HG03095 (cell line): ENCODE measurements around the gene PDGFRA.
"Not testable (repeated sequence)": the region's sequence is repeated elsewhere in the genome, so short reads cannot be mapped to it uniquely, and the experiment has no call there.

Source experiments
- ATAC-seq: cut with Tn5 transposase; IDR thresholded peaks from one replicate; pipeline ENCODE4 v1.9.1; 2021; ENCODE audit warnings: moderate library complexity; ENCODE audit not compliant: unreplicated experiment

PDGFRA gene

DNA sequence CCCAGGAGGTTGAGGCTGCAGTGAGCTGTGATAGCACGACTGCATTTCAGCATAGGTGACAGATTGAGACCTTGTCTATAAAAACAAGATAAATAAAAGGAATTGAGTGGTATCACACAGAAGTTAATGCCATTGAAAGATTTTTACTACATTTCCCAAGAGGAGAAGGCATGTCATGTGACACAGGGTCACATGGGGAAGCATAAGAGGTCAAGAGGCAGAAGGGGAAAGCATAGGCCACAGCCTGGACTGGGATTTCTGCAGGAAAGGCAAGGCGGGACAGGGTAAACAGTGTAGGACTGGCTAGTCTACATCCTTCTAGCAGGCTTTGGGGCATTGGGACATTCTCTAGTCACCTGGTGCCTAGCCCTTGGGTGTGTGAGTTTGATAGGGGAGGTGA lies 88.6 kb downstream of the PDGFRA start:
- no peak for ATAC-seq

DNA sequence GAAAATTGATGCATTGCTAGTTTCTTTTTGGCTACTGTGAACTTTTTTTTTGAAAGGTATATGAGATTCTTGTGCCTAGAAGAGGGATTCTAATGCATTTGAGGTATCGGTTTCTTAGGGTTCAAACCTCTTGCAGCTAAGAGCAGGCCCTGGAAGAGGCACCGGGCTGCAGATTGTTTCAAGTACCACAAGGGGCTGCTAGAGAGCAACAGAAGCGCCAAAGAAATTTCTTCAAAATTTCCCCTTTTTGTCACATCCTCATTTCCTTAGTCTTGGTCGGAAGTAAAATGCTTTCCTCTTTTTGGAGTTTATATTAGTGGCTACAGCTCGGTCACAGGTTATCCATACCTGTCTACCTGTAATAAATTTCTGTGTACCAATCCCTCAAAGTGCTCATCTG lies 89.8 kb downstream of the PDGFRA start:
- ATAC-seq = no peak

DNA sequence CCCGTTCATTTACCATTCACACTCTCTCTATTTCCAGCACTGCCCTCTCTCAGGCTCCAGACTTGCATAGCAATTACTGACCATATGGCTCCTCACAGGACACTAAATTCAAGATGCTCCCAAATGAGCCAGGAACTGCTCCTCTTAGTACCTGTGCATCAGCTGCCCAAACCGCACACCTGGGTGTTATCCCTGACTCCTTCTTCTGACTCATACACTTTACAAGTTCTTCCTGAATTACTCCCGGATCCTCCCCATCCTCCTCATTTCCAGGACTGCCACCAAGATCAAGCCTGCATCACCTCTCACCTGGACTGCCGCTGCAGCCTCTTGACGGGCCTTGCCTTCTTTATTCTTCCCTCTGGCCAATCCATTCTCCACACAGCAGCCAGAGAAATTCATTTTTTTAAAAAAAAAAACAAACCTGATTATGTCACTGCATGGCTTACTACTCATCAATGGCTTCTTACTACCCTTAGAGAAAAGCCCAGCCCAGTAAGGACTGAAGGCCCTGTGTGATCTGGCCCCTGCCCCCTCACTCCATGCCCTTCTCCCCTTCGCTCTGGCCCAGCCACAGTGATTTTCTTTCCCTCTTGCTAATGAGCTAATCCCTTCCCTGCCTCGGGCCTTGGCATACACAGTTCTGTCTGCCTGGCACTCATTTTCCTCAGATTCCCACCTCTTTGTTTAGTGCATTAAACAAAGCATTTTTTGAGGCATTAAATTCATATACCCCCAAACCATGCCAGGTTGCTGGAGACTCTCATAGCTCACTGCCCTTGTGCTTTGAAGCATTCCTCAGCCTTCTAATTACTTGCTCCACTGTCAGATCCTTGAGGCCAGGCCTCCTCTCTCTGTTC lies 92.0 kb downstream of the PDGFRA start:
- ATAC-seq = no peak

- peak; percentile 71 for ATAC-seq
Observed at GRCh38 chr4:54322818-54323417, 93.8 kb downstream of the PDGFRA start.

DNA sequence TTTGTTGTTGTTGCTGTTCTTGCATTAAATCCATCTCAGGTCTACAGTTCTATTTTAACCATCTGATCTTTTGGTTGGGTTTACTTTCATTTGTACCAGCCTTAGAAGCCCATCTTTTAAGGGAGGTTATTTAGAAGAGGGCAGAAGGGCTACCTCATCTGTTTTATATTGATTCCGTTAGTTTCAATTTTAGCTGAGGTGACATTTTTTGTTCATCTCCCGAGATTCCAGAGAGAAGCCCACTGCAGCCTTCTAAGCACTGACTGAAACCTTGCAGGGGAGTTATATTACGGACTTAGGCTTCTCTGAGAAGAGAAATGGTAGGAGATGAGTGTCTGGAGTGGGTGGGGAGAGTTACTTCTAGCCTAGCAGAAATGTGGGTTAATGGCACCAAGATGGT lies 101.8 kb downstream of the PDGFRA start:
- no peak for ATAC-seq

- no peak for ATAC-seq
Observed at GRCh38 chr4:54332542-54332941, 103.4 kb downstream of the PDGFRA start.

DNA sequence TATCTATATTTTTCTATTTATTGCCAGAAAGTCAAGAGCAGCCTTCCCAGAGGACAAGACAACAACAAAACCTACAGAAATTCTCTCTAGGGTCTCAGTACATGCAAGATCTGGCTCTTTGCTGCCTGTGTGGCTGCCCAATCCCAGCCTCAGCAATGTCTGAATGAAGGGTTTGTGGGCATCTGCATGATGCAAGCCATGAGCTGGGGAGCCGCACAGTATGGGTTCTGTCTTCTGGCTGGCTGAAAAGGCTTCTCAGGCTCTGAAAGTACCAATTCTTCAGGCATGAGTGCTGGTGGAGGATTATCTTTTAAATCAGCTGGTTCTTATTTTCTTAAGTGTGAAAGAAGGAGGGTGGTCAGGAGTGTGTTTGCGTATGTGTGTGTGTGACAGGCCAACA lies 104.6 kb downstream of the PDGFRA start:
- no peak for ATAC-seq

DNA sequence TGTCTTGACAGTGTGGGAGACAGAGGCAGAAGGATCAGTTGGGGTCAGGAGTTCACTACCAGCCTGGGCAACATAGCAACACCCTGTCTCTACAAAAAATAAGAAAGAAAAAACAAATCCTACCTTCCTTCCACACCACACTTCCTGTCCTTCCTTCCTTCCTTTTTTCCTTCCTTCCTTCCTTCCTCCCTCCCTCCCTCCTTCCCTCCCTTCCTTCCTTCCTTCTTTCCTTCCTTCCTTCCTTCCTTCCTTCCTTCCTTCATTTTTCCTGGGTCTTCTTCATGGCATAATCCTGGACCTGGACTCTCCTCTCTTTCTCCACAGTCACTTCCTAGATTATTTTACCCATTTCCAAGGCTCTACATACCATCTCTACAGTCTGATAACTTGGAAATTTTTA lies 105.7 kb downstream of the PDGFRA start:
- ATAC-seq = not testable (repeated sequence)

- ATAC-seq = no peak
Observed at GRCh38 chr4:54337009-54337408, 107.9 kb downstream of the PDGFRA start.

DNA sequence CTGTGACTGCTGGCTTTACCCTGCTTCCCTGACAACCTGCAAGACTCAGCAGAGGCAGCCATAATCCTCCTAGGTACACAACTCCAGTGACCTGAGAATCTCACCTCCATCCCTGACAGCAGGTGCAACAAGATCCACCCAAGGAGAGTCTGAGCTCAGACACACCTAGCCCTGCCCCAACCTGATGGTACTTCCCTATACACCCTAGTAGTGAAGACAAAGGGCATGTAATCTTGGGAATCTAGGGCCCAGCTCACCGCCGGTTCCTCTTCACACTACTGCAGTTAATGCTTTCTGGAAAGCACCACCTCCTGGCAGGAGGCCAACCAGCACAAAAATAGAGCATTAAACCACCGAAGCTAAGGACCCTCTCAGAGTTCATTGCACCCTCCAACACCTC lies 113.0 kb downstream of the PDGFRA start:
- not testable (repeated sequence) for ATAC-seq
